ENCODE results near the gene PAF1.
"Not testable (repeated sequence)": the region's sequence is repeated elsewhere in the genome, so short reads cannot be mapped to it uniquely, and the experiment has no call there.

PAF1 gene

GRCh38 chr19:39382991-39383828 is 7.7 kb downstream of the PAF1 start:
- DNase-seq (ENCODE audit: low spot score) (no peak), FAIRE-seq (no peak)

GRCh38 chr19:39381910-39382611 is 8.8 kb downstream of the PAF1 start:
- no peak for FAIRE-seq
- DNase-seq (ENCODE audit: low spot score): no peak

DNA sequence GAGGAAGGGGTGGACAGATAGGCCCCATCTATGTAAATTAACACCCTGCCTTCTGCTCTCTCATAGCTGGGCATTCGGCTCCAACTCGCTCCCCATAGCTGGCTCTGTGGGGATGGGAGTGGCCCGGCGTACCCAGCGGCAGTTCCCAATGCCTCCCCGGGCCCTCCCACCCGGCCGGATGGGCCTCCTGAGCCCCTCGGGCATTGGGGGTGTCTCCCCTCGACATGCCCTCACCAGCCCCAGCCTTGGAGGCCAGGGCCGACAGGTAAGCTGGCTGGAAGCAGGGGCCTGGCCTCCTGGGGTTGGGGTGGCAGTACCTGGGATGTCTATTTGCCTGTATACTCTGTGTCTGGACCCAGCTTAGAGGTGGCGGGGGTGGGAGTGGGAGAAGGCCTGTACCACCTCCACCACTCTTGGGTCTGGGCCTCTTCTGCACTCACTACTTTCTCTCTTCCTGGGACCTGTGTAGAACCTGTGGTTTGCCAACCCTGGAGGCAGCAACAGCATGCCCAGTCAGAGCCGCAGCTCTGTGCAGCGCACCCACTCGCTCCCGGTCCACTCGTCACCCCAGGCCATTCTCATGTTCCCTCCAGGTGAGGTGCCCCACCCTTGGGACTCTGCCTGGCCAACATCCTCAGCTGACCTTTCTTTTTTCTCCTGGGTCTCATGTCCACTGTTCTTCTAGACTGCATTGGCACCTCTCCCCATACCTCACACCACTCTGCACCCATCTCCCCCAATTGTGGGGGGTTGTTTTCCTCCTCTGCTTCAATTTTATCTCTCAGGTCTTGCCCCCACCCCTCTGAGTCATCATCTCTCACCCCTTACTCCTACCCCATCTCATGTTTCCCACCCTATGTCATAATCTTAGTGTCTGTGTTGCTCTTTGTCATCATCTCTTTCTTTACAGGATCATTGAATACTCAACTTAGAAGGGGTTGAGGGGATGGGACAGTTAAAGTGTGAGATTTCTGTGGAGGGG is 10.1 kb downstream of the PAF1 start:
- no peak for DNase-seq (ENCODE audit: low spot score)
- FAIRE-seq: no peak

- DNase-seq (ENCODE audit: low spot score): no peak
- FAIRE-seq: no peak
Observed at GRCh38 chr19:39379865-39380396, 11.0 kb downstream of the PAF1 start.

GRCh38 chr19:39379366-39379765 is 11.5 kb downstream of the PAF1 start:
- FAIRE-seq; DNase-seq (ENCODE audit: low spot score): not testable (repeated sequence)

DNA sequence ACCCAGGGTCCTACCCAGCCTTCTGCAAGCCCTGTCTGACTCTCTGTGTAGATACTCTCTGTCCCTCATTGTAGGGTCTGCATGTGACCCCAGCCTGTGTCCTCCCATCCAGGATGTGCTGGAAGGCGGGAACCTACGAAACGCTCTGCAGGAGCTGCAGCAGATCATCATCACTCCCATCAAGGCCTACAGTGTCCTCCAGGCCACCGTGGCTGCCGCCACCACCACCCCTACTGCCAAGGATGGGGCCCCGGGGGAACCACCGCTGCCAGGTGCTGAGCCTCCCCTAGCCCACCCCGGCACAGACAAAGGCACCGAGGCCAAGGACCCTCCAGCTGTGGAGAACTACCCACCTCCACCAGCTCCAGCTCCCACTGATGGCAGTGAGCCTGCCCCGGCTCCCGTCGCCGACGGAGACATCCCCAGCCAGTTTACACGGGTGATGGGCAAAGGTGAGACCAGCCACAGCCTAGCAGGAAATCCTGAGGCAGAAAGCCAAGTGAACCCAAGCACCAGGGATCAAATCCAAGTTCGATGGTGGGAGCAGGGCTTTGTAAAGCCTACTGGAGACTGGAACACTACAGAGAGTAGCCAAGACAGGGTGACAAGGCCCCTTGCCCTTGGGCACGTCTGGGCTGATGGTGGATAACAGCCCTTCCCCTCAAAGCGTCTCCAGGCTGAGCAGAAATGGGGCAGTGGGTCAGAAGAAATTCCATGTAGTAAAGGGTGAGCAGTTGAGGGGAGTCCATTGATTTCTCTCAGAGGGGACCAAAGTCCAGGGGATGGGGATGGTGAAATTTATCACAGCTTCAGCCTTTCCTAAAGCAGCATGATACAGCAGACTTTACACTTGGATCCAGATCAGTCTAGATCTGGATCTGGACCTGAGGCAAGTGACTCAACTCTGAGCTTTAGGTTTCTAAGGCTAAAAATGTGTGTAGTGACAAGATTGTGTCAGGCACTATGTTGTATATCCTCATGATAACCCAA is 13.2 kb downstream of the PAF1 start:
- no peak for FAIRE-seq
- no peak for DNase-seq (ENCODE audit: low spot score)

DNA sequence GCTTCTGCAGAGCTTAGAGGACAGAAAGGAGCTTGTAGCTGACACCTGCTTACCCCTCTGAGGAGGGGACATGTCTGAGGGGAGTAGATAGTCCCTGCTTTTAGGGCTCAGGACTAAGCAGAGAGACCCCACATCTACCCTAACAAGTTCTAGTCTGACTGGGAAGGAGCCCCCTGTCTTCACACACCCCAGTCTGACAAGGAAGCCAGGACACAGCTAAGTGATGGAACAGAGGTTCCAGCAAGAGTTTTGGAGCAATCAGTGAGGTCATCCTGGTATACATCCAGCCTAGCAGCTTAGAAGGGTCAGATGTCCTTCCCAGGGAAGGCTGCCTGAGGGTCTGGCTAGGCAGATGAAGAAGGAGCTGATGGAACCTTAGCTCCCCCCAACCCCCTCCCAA is 15.0 kb downstream of the PAF1 start:
- DNase-seq (ENCODE audit: low spot score): no peak
- FAIRE-seq: no peak

- DNase-seq (ENCODE audit: low spot score): no peak
- FAIRE-seq: no peak
Observed at GRCh38 chr19:39372941-39373340, 18.0 kb downstream of the PAF1 start.

DNA sequence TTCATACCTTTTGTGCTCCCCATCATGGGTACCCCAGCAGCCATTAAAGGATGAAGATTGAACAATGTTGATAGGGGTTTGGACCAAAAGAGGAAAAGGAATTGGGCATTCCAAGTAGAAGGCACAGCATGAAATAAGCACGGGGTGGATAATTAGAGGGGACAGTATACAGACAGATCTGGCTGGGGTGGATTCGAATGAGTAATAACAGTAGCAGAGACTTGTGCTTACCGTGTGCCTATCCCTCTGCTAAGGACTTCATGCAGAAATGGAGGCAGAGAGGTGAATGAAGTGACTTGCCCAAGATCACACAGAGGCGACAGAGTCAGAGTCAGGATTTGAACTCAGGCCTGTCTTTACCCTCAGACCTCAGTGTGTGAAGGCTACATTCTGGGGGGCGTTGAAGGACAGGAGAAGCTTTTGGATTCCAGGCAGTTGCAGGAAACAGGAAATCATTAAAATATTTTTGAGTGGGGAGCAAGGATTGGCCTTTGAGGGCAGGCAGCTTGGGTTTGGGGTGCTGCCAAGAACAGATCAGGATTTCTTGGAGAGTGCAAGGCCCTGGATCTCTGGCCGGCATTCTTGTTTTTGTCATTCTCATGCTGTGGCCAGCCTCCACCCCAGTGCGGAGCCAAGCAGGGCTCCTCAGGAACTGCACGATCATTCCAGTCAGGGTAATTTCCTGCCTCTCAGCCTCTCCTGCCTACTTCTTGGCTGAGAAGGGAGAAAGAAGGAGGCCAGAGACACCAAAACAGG is 18.7 kb downstream of the PAF1 start:
- FAIRE-seq (no peak), DNase-seq (ENCODE audit: low spot score) (no peak)

DNA sequence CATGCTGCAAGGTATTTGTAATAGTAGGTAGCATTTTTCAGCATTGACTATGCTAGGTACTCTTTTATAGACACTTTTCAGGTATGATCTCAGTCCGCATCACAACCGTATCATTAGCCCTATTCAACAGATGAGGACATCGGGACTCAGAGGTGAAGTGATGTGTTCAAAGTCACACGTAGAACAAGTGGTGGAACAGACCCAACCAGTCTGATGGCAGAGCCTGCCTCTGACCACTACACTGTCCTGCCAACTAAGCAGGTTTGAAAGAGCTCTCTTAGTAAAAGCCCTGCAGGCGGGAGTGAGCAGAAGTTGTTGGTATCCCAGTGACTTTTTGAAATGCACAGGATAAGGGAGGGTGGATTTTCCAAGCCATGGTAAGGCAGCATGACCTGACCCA is 20.2 kb downstream of the PAF1 start:
- FAIRE-seq: no peak
- no peak for DNase-seq (ENCODE audit: low spot score)

- no peak for FAIRE-seq
- DNase-seq (ENCODE audit: low spot score): no peak
Observed at GRCh38 chr19:39369200-39369599, 21.7 kb downstream of the PAF1 start.

DNA sequence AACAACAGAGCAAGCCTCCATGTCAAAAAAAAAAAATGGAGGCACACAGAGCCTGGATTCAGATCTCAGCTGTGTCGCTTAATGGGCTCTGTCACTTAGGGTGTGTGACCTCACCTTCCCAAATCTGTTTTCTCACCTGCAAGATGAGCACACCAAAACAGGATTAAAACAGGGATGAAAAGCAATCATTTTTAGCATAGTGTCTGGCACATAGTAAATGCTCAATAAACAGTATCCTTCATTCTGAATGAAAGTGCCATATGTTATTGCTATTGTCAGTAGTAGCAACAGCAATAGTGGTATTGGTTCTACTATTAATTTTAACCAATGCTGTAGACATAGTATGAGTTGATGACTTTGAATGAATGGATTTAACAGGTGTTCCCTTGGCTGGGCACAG is 25.4 kb downstream of the PAF1 start:
- no peak for FAIRE-seq
- no peak for DNase-seq (ENCODE audit: low spot score)

DNA sequence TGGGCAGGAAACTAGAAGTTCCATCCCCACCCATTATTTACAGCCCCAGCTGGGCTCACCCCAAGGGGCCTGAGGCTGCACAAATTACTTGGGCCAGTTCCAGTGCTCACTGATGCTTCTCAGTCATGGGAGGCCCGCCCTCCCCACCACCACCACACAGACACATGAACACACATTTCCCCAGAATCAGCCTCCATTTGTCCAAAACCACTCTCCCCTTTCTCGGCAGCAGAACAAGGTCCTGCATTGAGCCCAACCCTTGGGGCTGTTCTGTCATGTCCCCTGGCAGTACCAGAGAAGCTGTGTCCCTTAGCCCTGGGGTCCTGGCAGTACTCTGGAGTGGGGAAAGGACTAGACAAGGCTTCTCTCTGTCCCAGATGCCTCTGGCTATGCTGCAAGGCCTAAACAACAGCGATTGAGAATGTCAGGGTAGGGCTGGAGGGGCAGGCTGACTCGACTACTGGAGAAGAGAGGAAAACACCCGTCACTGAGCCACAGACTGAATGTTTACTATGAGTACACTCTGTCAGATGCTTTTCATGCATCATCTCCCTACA is 26.9 kb downstream of the PAF1 start:
- FAIRE-seq: no peak
- no peak for DNase-seq (ENCODE audit: low spot score)

GRCh38 chr19:39362682-39363657 is 27.9 kb downstream of the PAF1 start:
- DNase-seq (ENCODE audit: low spot score): no peak
- no peak for FAIRE-seq

- DNase-seq (ENCODE audit: low spot score) (no peak), FAIRE-seq (no peak)
Observed at GRCh38 chr19:39360599-39360998, 30.3 kb downstream of the PAF1 start.

DNA sequence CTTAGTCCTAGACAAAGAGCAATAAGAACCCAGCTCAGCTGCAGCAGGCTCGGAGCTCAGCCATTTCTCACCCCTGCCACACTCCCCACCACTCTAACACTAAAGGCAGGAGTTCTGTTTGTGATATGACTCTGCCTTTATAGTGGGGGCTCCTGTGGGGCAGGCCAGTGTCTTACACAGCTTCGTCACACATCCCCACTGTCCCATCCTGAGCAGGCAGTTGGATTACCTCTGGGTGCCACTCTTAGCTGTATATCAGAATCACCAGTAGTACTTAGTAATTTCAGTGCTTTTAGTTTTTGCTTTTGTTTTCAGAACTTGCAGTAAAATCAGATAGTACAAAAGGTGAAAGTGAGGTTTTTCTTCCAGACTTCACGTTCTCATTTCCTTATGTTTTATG is 31.9 kb downstream of the PAF1 start:
- DNase-seq (ENCODE audit: low spot score): no peak
- FAIRE-seq: no peak

DNA sequence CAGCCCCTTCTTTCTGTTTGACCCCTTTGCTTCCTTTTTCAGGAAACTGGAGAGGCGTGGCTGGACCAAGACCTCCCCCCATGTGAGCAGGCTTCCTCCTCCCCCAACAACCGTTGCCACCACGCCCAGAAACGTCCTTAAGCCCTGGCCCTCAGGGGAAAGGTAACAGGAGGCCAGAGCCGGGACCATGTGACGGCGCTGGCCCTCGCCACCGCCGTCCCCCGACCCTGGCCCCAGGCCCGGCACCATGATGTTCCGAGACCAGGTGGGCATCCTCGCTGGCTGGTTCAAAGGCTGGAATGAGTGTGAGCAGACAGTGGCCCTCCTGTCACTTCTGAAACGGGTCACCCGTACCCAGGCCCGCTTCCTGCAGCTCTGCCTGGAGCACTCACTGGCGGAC is 34.3 kb downstream of the PAF1 start:
- no peak for FAIRE-seq
- no peak for DNase-seq (ENCODE audit: low spot score)

DNA sequence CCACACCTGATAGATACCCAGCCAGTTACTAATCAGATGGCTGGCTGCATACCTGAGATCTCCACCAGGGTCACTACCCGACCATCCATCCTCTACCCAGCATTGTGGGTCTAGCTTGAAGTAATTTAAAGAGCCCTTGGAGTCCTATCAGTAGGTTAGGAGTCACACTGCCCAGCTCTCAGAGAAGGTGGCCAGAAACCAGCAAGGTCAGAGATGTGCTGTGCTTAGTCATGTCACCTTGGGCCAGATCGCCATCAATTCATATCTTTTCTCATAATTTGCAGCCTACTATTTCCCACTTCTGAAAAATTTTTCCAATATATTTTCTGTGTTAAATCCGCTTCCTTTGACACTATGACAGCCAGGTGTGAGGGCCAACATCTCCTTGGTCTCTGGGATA is 34.8 kb downstream of the PAF1 start:
- FAIRE-seq: no peak

More for the DNA sequence above, 34.8 kb downstream of the PAF1 start:
- no peak for DNase-seq (ENCODE audit: low spot score)
